Measurements from ENCODE around the gene RFX2. TPM values are rescaled to one million over a fixed set of nuclear protein-coding genes. Genes with fewer than 3 reads are reported as not detected.
"Not testable (repeated sequence)": the region's sequence is repeated elsewhere in the genome, so short reads cannot be mapped to it uniquely, and the experiment has no call there.

Gene RFX2
- total RNA-seq, 1 donor from 2014 or later = 6.5 TPM

GRCh38 chr19:5991244-5991838 is 119.0 kb downstream of the RFX2 start:
- Histone ChIP-seq H3K36me3 (ENCODE audit: control insufficient read depth, insufficient read depth, low read length) (no peaks in the 10 kb centered on the region), H3K27me3 (ENCODE audit: control insufficient read depth, insufficient read depth, low read length) (no peaks in the 10 kb centered on the region), H3K4me3 (ENCODE audit: low read depth, low read length) (no peak overlapping the region)
- DNase-seq (ENCODE audit: low read depth) = no peak
- TF ChIP-seq, protein P1, sequence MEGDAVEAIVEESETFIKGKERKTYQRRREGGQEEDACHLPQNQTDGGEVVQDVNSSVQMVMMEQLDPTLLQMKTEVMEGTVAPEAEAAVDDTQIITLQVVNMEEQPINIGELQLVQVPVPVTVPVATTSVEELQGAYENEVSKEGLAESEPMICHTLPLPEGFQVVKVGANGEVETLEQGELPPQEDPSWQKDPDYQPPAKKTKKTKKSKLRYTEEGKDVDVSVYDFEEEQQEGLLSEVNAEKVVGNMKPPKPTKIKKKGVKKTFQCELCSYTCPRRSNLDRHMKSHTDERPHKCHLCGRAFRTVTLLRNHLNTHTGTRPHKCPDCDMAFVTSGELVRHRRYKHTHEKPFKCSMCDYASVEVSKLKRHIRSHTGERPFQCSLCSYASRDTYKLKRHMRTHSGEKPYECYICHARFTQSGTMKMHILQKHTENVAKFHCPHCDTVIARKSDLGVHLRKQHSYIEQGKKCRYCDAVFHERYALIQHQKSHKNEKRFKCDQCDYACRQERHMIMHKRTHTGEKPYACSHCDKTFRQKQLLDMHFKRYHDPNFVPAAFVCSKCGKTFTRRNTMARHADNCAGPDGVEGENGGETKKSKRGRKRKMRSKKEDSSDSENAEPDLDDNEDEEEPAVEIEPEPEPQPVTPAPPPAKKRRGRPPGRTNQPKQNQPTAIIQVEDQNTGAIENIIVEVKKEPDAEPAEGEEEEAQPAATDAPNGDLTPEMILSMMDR (IDR thresholded peaks at IDR 0.05; ENCODE audit: insufficient read depth, low read length, poor library complexity, severe bottlenecking) = no peak

- TF ChIP-seq, protein P1 (IDR thresholded peaks at IDR 0.05; ENCODE audit: insufficient read depth, low read length, poor library complexity, severe bottlenecking) = no peak
- Histone ChIP-seq H3K27me3 (ENCODE audit: control insufficient read depth, insufficient read depth, low read length) (no peaks in the 10 kb centered on the region), H3K36me3 (ENCODE audit: control insufficient read depth, insufficient read depth, low read length) (no peaks in the 10 kb centered on the region), H3K4me3 (ENCODE audit: low read depth, low read length) (no peak overlapping the region)
- DNase-seq (ENCODE audit: low read depth) = no peak
Measured at GRCh38 chr19:5990289-5990797, 120.0 kb downstream of the RFX2 start.

GRCh38 chr19:5989388-5990074 is 120.8 kb downstream of the RFX2 start:
- no peaks in the 10 kb centered on the region for H3K36me3 ChIP-seq (ENCODE audit: control insufficient read depth, insufficient read depth, low read length)
- TF ChIP-seq, protein P1 (IDR thresholded peaks at IDR 0.05; ENCODE audit: insufficient read depth, low read length, poor library complexity, severe bottlenecking) = no peak
- no peak for DNase-seq (ENCODE audit: low read depth)
- H3K27me3 ChIP-seq (ENCODE audit: control insufficient read depth, insufficient read depth, low read length) = no peaks in the 10 kb centered on the region
- no peak overlapping the region for H3K4me3 ChIP-seq (ENCODE audit: low read depth, low read length)

- no peak for DNase-seq (ENCODE audit: low read depth)
- TF ChIP-seq, protein P1 (IDR thresholded peaks at IDR 0.05; ENCODE audit: insufficient read depth, low read length, poor library complexity, severe bottlenecking) = no peak
- no peaks in the 10 kb centered on the region for H3K36me3 ChIP-seq (ENCODE audit: control insufficient read depth, insufficient read depth, low read length)
- no peaks in the 10 kb centered on the region for H3K27me3 ChIP-seq (ENCODE audit: control insufficient read depth, insufficient read depth, low read length)
- no peak overlapping the region for H3K4me3 ChIP-seq (ENCODE audit: low read depth, low read length)
Measured at GRCh38 chr19:5988517-5989387, 121.5 kb downstream of the RFX2 start.

DNA sequence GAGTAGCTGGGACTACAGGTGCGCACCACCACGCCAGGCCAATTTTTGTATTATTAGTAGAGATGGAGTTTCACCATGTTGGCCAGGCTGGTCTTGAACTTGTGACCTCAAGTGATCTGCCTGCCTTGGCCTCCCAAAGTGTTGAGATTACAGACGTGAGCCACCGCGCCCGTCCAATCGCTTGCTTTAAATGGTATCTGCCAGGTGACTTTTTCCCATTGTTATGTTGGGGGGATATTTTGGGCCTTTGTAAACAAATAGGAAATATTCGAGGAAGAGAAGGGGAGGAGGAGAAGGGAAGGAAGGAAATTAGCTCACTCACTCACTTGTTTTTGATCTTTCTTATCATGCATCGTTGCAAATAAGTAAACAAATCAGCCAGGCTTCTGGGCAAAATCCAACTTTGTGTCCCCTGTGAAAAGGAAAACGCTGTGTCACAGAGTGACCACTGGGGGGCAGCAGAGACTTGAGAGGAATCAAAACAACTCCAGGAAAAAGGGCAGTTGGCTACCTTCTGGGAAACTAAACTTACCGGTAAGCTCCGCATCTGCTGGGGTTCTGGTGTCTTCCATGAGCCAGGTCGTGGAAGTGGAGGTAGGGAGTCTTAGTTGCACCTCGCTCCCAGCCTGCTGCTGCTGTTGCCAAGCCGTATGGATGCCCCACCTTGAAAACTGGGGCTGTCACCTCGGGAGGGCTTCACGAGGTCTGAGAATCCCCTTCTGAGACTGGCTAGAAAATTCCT is 123.1 kb downstream of the RFX2 start:
- H3K27me3 ChIP-seq (ENCODE audit: control insufficient read depth, insufficient read depth, low read length) = no peaks in the 10 kb centered on the region
- no peaks in the 10 kb centered on the region for H3K36me3 ChIP-seq (ENCODE audit: control insufficient read depth, insufficient read depth, low read length)
- TF ChIP-seq, protein P1 (IDR thresholded peaks at IDR 0.05; ENCODE audit: insufficient read depth, low read length, poor library complexity, severe bottlenecking) = peak; percentile 89
- no peak overlapping the region for H3K4me3 ChIP-seq (ENCODE audit: low read depth, low read length)
- DNase-seq (ENCODE audit: low read depth) = peak; percentile 41

GRCh38 chr19:5985837-5986236 is 124.5 kb downstream of the RFX2 start:
- not testable (repeated sequence) for H3K4me3 ChIP-seq (ENCODE audit: low read depth, low read length); H3K36me3 ChIP-seq (ENCODE audit: control insufficient read depth, insufficient read depth, low read length); H3K27me3 ChIP-seq (ENCODE audit: control insufficient read depth, insufficient read depth, low read length); DNase-seq (ENCODE audit: low read depth)

Measured in kidney epithelial cell (primary cell).